Measurements from ENCODE around the gene CDCA3.
"Not testable (repeated sequence)": the region's sequence is repeated elsewhere in the genome, so short reads cannot be mapped to it uniquely, and the experiment has no call there.

CDCA3 gene

DNA sequence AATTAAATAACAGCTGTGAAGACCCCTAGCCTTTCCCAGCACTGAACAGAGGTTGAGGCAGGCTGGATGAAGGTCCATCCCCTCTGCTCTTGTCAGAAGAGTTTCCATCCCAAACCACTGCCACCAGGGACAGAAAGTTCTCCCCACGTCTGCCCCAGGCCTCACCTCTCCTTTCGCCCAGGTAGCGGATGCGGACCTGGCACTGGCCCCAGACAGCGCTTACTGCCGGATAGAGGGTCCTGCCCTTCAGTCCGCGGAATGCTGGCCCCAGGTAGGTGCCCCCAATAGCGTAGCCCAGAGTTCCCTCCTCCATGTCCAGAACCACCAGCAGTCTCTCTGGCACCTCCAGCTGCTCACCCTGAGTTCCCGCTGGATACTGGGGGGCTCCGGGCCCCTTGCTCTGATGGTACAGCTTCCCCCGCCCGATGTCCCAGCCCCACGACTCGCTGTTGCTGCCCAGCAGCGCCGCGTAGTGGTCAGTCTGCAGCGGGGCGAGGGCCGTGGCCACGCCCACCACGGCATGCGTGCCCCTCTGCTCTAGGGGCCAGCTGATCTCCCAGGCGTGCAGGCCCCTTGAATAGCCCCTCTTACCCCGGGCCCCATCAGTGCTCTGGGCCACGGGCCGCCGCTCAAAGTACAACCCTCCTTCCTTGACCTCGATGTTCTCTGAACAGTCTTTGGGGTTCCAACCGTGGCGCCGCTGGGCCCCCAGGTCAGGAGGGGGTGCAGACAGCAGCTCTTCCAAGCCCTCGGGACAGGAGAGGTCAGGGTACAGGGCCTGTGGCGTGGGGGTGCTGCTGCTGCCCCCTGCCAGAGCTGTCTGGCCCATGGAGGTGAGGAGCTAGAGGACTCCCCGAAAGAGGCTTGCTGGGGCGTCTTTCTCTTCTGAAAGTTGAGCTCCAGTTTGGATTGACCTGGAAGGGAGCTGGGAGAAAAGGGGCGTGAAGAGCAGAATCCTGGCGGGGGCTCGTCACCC is 21.3 kb upstream of the CDCA3 start:
- DNase-seq: peak; percentile 92

DNA sequence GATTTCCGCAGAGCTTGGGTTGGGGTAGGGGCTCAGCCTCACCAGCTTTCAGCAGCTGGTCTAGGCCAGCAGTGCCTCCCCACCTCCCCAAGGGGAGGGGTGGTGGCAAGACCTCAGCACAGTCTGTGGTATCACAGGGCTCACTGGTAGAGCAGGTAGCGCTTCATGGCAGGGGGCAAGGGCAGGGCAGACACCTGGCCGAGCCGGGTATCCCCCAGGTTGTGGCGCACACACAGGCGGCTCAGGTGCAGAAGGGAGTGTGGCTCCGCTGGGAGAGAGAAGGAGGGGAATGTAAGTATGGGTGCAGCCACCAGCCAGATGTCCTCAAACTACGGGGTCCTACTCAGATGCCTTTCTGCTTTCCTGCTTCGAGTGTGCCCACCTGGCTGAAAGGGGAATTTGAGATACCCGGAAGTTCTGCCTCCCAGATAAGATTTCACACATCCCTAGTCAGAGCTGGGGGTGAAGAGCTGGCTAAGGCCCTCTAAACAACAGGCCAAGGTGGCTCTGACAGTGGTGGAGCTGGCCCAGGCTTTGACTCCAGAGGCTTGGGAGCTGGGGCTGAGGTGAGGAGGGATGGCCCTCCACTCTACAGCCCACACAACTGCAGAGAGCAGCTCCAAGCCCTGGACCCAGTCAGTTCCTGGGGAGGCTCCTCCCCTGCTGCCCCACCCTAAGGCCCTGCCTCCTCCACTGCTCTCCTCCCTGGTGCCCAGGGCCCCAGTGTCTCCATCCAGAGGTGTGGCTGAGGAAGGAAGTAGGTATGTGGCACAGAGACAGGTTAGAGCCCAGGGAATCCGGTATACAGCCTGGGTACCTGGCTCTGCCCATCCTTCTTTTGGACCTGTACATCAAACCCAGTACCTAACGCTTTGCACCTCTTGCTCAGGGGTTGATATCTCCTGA is 20.2 kb upstream of the CDCA3 start:
- peak; percentile 66 for DNase-seq

DNA sequence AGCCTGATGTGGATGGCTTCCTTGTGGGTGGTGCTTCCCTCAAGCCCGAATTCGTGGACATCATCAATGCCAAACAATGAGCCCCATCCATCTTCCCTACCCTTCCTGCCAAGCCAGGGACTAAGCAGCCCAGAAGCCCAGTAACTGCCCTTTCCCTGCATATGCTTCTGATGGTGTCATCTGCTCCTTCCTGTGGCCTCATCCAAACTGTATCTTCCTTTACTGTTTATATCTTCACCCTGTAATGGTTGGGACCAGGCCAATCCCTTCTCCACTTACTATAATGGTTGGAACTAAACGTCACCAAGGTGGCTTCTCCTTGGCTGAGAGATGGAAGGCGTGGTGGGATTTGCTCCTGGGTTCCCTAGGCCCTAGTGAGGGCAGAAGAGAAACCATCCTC is 19.2 kb upstream of the CDCA3 start:
- not testable (repeated sequence) for DNase-seq

DNA sequence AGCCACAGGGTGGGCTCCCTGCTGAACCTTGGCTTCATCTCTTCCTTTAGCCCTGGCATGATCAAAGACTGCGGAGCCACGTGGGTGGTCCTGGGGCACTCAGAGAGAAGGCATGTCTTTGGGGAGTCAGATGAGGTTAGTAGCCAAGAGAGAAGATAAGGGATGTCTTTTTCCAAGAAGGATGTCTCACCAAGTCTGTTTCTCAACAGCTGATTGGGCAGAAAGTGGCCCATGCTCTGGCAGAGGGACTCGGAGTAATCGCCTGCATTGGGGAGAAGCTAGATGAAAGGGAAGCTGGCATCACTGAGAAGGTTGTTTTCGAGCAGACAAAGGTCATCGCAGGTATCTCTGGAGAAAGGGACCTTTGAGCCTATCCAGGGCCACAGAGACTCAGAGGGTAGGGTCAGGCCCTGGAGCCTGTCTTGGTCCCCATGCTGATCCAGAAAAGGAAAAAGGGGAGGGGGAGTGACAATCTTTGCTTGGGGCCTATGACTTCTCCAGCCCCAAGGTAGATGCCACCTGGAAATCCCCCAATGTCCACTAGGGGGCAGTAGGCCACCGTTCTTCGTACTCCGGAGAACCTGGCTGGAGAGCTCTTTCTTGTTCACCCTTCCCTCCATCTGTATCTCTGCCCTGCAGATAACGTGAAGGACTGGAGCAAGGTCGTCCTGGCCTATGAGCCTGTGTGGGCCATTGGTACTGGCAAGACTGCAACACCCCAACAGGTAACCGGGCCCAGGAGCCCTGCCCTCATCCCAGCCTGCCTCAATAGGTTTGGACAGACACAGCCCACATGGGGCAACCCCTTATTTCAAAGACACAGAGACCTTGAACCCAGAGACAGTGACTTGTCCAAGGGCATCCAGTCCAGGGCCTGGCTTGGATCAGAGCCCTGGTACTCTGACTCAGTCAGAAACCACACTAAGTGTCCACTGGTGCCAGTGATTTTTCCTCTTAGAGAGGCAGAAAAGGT is 18.2 kb upstream of the CDCA3 start:
- DNase-seq: peak; percentile 91

DNA sequence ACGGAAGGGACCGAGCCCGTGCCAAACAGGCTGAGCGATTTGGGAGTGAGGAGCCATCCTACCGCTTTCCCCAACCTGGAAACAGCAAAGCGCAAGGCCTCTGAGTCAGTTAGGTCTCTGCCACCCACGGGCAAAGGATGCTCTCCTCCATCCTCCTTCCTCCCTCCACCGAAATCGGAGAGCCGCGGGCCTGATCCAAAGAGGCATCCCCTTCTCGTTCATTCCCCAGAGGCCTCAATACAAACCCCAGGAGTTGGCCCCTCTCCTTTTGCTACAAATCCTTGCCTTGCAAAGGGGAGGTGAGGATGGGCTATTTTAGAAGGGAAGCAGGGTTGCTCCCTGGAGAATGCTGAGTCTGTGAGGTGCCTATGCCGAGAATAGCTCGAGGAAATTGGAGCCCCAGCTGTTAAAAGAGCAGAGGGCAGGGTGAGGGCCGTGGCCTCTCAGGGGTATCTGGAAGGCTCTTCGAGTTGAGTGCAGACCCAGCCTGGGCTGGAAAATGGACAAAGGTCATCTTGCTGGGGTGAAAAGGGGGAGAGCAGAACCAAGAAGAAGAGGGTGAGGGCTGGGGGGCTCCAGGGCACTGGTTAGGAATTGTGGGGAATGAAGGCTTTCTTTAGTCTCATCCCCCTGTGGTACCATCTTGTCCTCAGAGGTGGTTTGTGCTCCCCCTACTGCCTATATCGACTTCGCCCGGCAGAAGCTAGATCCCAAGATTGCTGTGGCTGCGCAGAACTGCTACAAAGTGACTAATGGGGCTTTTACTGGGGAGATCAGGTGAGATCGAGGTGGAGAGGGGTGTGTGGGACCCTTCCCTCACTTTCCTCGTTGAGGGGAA is 17.3 kb upstream of the CDCA3 start:
- DNase-seq: no peak

DNA sequence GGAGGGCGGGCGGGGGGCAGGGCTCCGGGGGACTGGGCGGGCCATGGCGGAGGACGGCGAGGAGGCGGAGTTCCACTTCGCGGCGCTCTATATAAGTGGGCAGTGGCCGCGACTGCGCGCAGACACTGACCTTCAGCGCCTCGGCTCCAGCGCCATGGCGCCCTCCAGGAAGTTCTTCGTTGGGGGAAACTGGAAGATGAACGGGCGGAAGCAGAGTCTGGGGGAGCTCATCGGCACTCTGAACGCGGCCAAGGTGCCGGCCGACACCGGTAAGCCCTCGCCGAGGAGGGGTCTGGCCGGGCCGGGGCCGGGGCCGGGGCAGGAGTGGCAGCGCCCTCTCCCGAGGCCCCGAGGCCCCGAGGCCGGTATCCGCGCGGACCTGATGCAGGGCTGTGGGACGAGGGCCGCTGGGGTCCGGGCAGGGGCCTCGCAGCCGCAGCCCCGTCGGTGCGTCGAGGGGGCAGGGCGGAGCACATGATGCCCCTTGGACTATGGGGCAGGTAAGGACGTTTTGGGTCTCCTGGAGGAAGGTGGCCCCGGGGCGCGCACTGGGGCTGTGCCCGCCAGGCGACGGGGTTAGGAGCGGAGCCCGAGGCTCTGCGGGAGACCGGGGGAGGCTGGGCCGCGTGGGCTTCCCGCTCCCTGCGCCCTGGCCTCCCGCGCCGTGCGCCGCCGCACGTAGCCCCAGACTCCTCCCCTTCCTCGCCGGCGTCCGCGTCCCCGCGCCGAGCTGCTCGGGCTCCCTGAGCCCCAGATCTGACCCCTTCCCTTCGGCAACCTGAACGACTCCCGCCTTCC is 16.5 kb upstream of the CDCA3 start, which contains the start of gene TPI1:
TPI1 (plus strand) TSS at position 119 of the 798 bp plus-strand sequence; CDS start at position 155, 36 bp downstream.
- peak; percentile 87 for DNase-seq

DNA sequence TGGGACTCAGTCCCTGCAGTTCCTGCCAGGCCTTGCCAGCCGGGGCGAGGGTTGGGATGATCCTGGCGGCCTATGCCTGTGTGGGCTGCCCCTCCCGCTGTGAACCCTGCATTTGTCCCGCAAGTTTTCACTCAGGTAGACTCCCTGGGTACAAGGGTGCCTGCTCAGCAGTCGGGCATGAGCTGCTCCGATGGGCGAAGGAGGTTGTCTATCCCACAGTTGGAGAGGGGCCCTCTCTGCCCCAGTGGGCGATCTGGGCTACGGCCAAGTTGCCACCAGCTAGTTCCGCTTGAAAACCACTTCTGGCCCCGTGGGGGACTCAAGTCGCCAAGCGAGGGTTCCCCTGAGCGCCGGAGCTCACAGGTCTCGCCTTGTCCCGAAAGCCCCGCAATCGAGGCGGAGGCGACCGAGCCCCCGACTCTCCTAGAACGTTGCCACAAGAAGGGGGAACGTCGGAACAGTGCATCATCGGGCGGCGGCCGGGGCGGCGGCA is 15.9 kb upstream of the CDCA3 start:
- DNase-seq: no peak

DNA sequence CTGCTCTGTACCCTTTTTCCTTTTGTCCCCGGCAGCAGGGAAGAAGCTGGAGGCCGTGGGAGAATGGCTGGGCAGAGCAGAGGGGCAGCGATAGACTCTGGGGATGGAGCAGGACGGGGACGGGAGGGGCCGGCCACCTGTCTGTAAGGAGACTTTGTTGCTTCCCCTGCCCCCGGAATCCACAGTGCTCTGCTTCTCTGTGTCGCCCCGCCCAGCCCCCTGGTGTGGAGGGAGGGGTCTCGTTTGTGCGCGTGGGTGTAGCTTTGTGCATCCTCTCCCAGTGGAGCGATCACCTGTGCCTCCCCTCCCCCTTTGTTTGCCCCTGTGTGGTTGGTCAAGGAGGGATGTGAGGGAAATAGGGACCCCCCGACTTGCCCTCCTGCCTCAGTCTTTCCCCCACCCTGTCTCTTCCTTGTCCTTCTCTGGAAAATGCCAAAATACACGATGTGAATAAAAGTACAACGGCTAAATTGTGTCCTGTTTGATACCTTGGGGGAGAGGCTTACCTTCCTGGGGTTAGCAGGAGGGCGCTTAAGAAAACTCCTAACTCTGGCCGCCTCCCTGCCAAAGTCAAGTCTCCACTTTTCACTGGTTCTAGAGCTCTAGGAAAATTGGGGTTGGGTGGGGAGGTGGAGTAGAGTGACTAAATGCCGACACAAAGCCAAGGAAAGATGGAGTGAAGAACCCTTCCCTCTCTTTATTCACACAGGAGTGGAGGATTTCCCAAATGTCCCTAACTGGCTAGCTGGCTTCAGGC is 15.3 kb upstream of the CDCA3 start:
- peak; percentile 39 for DNase-seq

DNA sequence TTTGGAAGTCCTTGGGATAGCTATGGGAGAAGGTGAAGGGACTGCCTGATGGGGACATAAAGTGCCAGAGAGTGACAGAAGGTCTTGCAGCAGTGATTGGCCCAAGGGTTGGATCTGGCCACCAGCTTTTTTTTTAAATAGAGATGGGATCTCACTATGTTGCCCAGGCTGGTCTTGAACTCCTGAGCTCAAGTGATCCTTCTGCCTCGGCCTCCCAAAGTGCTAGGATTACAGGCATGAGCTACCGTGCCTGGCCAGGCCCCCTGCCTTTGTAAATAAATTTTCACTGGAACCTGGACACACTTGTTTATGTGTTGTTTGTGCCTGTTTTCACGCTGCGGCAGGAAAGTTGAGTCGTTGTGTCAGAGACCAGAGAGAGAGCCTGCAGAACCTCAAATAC is 14.2 kb upstream of the CDCA3 start:
- DNase-seq: not testable (repeated sequence)

DNA sequence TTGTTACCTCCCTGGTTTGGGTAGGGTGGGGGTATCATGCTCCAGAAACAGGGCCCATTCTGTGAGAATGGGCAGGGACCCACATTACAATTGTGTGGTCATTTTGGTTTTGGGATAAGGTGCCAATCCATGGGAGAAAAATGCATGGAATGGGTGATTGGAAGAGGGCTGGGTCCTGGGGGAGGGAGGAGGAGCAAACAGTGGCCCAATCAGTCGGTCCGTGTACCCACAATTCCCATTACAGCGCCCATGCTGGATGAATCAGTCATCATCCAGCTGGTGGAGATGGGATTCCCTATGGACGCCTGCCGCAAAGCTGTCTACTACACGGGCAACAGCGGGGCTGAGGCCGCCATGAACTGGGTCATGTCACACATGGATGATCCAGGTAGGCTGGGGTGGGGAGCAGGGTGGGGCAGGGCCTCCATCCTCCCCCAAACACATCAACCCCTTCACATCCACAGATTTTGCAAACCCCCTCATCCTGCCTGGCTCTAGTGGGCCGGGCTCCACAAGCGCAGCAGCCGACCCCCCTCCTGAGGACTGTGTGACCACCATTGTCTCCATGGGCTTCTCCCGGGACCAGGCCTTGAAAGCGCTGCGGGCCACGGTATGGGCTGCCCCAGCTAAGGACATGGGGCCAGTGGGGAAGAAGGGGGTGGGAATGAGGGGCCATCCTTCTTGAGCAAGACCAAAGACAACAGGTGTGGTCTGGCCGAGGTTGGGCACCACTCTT is 12.7 kb upstream of the CDCA3 start:
- no peak for DNase-seq

DNA sequence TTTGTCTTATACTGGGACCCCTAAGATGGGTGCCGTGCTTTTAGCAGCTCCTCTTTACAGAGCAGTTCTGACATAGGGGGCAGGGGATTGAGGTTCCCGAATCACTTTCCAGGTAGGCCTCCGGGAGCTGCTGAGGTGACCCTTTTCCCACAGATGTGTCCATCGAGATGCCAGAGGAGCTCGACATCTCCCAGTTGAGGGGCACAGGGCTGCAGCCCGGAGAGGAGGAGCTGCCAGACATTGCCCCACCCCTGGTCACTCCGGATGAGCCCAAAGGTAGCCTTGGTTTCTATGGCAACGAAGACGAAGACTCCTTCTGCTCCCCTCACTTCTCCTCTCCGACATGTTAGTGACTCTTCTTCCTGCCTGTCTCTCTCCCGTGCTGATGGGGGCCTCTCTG is 11.9 kb upstream of the CDCA3 start:
- DNase-seq: no peak

DNA sequence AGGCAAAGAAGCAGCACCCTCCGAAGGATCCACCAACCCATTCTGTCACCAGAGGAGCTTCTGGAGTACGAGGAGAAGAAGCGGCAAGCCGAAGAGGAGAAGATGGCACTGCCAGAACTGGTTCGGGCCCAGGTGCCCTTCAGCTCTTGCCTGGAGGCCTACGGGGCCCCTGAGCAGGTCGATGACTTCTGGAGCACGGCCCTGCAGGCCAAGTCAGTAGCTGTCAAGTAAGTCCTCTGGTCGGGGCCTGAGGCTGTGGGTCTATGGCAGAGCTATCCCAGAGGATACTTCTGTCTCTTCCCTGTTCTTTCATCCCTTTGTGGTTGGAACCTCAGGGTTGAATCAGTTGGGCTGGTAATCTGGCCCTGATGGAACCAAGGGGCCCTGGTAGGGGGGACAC is 10.3 kb upstream of the CDCA3 start:
- no peak for DNase-seq

DNA sequence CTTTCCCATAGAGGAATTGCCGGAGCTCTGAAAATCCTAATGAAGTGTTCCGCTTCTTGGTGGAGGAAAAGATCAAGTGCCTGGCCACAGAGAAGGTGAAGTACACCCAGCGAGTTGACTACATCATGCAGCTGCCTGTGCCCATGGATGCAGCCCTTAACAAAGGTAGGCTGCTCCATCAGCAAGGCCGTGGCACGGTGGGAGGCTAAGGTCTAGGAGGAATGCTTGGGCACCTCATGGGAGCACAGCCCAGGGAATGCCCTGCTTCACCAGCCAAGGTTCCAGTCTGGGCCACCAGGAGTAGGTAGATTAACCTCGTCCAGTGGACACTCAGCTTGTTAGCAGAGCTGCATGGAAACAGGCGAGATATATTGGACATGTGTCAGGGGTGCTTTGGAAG is 9.9 kb upstream of the CDCA3 start:
- DNase-seq: no peak

DNA sequence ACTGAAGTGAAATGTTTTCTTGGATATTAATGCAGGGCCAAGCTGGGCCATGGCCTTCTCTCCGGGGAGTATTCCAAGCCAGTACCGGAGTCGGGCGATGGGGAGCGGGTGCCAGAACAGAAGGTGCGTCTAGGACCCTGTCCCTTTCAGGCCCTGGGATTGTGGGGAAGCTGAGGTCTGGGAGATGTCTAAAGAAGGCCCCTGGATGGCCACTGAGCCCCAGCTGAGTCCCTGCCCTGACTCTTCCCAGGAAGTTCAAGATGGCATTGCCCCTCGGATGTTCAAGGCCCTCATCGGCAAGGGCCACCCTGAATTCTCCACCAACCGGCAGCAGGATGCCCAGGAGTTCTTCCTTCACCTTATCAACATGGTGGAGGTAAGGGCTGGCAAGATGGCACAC is 9.0 kb upstream of the CDCA3 start:
- DNase-seq: no peak

DNA sequence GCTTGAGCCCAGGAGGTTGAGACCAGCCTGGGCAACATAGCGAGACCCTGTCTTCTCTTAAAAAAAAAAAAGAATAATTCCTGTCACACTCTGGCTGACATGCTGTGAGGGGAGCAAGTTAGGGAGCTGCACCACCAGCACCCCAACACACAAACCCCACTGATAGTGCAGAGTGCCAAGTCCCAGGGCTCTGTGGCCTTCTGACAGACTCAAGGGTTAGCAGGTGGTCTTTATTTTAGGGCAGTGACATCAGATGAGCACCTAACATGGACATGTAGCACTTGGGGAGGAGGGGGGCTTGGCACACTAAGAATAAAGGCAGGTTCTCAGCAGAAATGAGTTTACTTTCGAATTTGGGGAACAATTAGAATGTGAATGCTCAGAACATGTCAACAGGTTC is 7.7 kb upstream of the CDCA3 start:
- no peak for DNase-seq

DNA sequence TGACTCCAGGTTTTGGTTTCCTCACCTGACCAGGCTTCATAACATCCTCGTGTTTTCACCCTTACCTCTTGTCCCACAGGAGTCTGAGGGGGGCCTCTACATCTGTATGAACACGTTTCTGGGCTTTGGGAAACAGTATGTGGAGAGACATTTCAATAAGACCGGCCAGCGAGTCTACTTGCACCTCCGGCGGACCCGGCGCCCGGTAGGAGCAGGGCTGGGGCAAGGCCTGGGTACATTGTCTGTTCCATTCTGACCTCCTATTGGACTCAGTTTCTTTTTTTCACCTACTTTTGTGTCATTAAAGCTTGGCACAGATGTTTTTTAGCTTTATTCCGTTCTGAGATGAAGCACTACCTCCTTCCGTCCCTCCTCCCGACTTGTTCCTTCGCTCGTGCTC is 4.2 kb upstream of the CDCA3 start:
- DNase-seq: no peak

DNA sequence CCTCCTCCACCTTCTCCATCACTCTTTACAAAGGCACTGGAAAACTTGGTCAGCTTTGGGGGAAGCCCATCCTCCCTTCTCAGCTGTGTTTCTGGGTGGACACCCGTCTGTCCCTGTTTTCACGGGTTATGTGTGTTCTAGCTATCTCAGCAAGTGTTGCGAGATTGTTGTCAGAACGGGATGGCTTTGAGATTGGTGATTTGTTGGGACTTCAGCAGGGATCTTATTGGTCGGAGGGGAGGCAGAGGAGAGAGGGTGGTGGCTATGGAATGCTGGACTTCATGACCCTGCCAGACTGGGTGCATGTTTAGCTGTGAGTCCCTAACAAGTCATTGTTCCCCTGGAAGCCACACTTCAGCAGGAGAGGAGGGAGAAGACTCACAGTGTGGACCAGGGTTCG is 3.0 kb upstream of the CDCA3 start:
- no peak for DNase-seq

DNA sequence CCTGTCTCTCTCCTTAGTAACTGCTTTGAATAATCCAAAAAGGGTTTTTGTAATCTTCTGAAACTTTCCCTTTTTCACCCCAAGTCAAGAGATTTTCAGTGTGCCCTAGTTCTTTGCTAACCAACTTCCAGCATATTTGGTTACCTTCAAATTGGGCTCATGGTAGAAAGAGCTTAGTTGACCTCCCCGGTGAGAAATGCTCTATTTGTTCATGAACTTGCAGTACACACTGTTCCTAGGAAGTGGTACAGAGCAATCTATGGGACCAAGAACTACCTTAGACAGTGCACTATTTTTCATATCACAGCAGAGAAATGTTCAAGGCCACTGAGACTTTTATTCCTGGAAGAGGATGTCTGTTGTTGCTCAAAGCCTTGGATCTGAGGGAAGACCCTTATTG is 2.5 kb upstream of the CDCA3 start:
- DNase-seq: no peak
